GDM1 (cell line): ENCODE results near the gene UBL4A.
A peak's percentile ranks its signal among the peaks of the same experiment; 100 is the strongest.

ENCODE experiments used
- DNase-seq: peaks from one replicate; lab custom pipeline; 2025; lab: John Stamatoyannopoulos, UW

UBL4A gene

GRCh38 chrX:154460326-154460725 lies 26.1 kb downstream of the UBL4A start:
- DNase-seq, result no peak

DNA sequence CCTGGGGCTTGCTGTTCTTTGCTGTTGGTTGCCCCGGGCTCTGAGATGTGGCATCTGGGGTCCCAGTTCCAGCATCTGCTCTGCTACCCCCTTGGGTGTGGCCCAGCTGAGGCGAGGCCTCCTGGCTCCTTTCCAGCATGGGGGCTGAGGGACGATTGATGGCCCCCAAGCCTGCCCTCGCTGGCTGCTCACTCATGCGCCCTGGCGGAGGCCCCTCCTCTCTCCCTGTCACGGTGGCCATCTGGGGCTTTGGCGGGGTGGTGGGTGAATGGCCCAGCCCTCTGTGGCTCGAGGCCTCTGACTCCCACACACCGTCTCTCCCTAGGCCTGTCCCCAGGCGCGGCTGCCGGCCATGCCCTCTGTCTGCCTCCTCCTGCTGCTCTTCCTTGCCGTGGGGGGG lies 26.6 kb downstream of the UBL4A start:
- DNase-seq, result no peak

- no peak for DNase-seq
Measured at GRCh38 chrX:154458954-154459778, 27.2 kb downstream of the UBL4A start.

DNA sequence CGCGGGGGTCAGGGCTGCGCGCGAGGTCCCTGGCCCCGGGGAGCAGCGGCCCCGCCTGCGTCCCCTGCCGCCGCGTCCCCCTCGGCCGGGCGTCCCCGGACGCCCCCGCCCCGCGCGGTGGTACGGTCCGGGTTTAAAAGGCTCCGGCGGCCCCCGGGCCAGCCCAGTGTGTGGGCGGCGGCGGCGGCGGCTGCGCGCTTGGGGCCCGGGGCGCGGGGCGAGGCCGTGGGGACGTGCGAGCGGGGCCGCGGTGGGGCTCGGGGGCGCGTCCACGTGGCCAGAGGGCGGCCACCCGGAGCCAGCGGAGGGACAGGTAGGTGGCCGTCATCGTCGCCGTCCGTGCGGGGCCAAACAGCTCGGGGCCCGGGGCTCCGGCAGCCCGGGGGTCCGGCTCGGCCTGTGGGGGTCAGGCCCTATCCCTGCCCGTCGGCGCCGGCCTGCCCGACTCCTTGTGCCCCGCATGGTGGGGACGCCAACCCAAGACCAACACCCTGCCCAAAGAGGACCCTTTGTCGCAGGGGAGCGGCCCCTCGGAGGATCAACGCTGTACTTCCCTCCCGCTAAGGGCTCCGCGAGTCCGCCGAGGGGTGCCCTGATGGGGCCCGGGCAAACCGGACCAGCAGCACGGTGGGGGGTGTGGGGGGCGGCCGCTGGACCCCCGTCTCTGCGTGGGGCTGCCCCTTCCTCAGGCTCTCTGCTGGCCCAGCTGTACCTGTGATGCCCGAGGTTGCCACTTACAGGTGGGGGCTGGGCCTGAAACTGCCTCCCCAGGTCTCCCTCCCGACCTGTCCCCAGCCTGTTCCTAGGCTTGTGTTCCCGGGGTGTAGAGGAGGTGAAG lies 28.1 kb downstream of the UBL4A start, which contains the start of gene PLXNA3:
TSS of gene PLXNA3 (plus strand) at position 166 of the 838 bp plus-strand sequence. CDS start 1,903 bp downstream, outside the sequence.
- DNase-seq, result no peak

DNA sequence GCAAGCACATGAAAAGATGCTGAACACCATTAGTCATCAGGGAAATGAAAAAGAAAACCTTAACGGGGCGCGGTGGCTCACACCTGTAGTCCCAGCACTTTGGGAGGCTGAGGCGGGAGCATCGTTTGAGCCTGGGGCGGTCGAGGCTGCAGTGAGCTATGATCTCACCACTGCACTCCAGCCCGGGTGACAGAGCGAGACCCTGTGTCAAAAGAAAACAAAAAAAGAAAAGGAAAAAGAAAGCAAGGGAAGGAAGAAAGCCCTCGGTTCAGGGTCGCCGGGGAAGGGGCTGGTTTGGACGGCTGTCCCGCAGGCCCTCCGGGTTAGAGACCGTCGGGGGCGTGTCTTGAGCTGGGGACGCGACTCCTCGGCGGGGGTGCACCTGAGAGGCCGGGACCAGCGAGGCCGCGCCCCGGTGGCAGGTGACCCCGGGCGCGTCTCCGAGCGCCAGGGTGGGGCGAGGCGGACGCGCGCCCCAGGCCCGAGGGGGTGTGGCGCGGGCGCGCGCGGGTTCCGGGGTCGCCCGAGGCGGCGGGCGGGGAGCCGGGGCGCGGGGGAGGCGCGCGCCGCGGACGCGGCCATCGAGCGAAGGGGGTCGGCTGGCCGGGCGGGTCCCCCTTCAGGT lies 28.8 kb downstream of the UBL4A start:
- DNase-seq, result no peak

- no peak for DNase-seq
Measured at GRCh38 chrX:154452823-154453222, 33.6 kb downstream of the UBL4A start.

GRCh38 chrX:154450312-154450711 lies 36.1 kb downstream of the UBL4A start:
- no peak for DNase-seq

DNA sequence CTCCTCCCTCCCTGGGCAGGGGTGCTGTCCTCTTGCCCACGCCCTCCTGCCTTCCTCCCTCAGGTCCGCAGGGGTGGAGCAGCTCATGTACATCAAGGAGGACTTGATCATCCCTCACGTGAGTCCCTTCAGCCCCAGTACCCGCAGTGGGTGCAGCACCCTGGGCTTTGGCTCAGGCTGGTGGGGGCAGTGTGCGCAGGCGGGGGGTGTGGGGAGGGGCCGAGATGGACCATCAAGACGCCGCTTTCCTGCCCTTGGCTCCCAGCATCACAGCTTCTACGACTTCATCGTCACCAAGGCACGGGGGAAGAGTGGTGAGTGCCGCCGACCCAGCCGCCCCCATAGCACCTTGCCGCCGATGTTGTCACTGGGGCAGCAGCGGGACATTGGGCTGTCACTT lies 36.8 kb downstream of the UBL4A start:
- no peak for DNase-seq

- no peak for DNase-seq
Measured at GRCh38 chrX:154448484-154448883, 37.9 kb downstream of the UBL4A start.

DNA sequence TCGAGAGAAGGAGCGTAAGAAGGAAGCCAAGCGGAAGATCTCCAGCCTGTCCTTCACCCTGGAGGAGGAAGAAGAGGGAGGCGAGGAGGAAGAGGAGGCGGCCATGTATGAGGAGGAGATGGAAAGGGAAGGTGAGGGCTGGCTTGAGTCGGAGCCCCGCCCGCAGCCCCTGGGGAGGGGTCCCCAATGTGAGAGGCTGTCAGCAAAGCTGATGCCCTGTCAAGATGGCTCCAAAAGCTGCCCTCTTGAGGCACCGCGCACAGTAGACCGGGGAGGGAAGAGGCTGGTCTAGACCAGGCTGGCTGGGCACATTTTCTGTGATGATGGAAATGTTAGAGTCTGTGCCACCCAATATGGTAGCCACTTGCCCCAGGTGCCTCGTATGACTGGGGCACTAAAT lies 40.0 kb downstream of the UBL4A start:
- DNase-seq, result no peak

DNA sequence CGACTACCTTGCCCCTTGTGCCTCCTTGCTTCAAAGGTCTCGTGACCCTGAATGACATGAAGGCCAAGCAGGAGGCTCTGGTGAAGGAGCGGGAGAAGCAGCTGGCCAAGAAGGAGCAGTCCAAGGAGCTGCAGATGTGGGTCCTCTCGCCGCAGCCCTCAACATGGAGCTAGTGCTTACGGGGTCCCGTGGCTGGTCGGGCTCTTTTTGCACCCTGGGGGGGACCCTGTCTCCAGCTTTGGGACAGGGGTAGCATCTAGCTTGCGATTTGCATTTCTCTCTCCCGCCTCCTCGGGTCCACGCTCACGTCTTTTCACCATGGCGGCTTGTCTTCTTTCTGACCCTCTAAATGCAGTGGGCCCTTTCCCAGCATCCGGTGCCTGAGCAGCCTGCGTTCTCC lies 40.6 kb downstream of the UBL4A start:
- no peak for DNase-seq

DNA sequence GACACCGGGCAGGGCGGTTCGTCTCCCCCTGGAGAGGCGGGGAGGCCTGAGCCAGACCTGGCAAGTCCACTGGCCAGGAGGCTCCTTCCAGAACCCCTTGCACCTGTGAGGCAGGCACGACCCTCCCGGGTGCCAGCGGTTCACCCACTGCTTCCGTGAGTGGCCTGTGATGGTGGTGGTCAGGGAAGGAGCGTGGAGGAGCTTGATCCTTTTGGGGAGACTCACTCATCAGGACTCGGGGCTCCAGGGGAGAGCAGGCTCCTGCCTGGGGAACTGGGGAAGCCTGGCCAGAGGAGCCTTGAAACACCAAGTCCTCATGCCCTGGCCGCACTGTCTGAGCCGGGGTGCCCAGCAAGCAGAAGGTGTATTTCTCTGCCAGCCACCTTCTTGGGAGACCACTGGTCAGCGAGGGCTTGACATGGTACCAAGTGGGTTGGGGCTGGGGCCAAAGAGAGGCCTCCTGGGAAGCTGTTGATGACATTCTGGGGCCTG lies 41.6 kb downstream of the UBL4A start:
- no peak for DNase-seq

GRCh38 chrX:154443992-154444754 lies 42.2 kb downstream of the UBL4A start, which contains the start of gene FAM50A:
Gene FAM50A, plus strand, starts transcription at chrX:154444141. Its CDS starts 95 bp downstream, at chrX:154444236.
- DNase-seq, result peak; percentile 45

DNA sequence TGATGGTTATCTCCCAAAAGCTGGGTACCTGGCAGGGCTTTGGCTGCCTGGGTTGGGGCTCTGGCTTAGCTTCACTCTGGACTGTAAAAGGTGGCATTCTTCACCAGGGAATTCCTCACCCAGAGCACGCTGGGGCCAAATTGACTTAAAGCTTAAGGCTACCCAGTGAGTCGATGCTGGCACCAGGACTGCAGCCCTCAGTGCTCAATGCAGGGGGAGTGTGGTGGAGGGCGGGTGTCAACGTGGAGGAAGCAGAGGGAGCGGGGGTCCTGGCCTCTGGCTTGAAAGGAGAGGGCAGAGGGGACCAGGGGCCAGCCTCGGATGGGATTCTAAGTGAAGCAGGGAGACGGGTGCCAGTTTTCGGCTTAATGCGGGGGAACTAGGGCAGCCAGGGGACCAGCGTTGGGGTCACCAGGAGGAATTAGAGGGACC lies 42.9 kb downstream of the UBL4A start:
- no peak for DNase-seq

DNA sequence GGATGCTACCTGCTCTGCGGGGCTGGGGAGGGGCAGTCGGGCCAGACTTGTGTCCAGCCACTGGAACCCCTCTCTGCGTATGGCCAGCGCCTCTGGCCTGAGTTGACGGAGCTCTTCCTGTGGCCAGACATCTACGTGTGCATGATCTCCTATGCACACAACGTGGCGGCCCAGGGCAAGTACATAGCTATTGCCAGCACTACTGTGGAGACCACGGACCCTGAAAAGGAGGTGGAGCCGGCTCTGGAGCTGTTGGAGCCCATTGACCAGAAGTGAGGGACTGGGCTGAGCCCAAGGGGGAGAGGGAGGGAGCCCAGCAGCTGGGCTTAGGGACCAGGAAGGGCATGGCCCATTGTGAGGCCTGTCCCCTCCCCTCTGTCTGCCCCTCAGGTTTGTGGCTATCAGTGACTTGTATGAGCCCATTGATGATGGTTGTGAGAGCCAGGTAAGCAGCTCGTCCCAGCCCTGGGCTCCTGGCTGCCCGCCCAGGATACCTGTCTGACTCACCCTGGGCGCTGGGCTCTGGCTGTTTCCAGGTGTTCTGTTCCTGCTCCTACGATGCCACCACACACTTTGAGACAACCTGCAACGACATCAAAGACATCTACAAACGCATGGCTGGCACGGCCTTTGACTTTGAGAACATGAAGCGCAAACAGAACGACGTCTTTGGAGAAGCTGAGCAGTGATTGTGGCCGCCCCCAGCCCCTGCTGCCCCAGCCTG lies 44.3 kb downstream of the UBL4A start:
- DNase-seq, result no peak

DNA sequence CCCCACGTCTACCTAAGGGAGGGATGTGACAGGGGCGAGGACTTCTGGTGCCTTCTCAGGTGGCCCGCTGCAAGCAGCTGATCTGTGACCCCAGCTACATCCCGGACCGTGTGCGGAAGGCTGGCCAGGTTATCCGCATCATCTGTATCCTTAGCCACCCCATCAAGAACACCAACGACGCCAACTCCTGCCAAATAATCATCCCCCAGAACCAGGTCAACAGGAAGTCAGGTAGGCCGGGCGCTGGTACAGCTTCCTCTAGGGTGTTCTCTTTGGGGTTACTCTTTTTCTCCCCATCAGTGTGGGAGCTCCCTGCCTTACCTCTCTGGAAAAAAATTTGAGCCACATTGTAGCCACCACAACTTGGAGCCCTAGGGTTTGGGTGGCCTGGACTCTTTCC lies 44.9 kb downstream of the UBL4A start:
- no peak for DNase-seq

DNA sequence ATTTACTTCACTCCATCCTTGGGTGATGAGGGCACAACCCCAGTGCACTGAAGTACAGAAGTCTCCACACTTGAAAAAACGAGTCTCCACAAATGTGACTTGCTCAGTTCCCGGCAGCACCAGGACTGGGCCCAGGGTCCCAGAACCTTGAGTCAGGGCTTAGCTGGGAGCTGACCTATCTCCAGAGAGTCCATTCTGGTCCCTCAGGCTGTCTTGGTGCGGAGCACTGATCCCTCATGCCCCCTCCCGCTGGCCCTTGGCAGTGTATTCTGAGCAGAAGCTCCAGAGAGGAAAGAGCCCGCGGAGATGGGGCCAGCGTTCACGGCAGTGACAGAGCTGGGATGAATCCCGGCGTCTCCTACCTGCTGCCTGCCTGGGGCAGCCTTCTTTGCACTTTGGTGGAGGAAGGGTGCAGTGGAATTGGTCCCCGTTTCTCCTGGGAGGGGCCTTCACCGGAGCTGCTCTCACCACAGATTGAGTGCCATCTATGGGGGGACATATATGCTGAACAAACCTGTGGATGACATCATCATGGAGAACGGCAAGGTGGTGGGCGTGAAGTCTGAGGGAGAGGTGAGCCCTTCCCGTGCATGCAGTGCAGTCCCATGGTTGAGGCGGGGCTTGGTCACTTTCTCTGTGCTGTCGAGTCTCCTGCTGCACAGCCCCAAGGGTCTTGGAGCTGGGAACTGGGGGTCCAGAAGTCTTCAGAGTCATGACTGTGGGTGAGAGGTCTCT lies 45.6 kb downstream of the UBL4A start:
- DNase-seq, result no peak

DNA sequence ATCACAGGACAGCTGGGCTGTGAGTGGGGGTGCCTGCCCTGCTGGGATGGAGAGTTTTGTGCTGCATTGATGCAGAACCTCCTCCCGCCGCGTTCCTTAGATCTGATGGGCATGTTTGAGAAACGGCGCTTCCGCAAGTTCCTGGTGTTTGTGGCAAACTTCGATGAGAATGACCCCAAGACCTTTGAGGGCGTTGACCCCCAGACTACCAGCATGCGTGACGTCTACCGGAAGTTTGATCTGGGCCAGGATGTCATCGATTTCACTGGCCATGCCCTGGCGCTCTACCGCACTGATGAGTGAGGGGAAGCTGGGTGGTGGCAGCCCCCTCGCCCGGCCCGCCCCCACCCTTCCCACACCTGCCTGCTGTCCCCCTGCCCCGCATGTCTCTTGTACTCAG lies 46.6 kb downstream of the UBL4A start:
- DNase-seq, result no peak

DNA sequence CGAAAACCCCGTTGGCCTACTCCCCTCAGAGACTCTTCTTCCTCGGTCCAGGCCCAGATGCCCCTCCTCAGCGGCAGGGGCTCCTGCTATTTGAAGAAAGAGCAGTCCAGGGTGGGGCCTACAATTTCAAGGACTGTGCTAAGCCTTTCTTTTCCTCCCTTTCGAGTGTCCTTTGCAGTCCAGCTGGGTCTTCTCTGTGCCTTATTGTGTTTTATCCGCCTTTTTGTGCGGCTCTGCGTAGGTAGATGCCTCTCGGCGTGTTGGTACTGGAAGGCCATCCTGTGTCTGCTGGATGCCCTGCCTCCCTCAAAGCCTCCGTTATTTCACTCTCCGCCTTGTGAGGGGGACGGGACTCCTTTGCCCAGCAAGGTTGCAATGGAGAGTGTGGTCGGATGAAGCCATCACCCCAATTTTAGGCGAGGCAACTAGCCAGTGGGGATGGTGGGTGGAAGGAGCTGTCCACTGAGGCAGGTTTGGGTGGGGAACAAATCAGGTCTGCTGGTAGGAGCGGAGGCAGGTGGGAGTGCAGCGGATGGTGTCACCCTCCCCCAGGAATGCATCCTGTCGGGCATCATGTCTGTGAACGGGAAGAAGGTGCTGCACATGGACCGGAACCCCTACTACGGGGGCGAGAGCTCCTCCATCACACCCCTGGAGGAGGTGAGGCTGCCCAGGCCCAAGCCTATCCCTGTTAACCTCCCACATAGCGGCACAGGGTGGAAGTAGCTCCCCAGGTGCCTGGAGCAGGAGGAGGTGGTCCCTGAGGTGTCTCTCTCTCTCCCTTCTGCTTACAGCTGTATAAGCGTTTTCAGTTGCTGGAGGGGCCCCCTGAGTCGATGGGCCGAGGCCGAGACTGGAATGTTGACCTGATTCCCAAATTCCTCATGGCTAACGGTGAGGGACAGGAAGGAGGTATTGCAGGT lies 48.2 kb downstream of the UBL4A start:
- DNase-seq, result no peak
